Hematopoietic multipotent progenitor cell treated with erythropoietin and hydrocortisone succinate and interleukin-3 and kit ligand, for 8 days (in vitro differentiated cells): Measurements from ENCODE around the gene NSMF.

ENCODE experiments used
- DNase-seq: peaks from one replicate; pipeline ENCODE4 v3.0.0-alpha.2; 2015

Gene NSMF

GRCh38 chr9:137491735-137492432 lies 32.8 kb upstream of the NSMF start:
- no peak for DNase-seq

- DNase-seq: no peak
Measured at GRCh38 chr9:137490532-137491186, 31.5 kb upstream of the NSMF start.

GRCh38 chr9:137488906-137489305 lies 29.8 kb upstream of the NSMF start:
- DNase-seq: no peak

GRCh38 chr9:137488327-137488653 lies 29.2 kb upstream of the NSMF start:
- no peak for DNase-seq

- no peak for DNase-seq
Measured at GRCh38 chr9:137487454-137488326, 28.6 kb upstream of the NSMF start.

GRCh38 chr9:137486545-137487453 lies 27.7 kb upstream of the NSMF start:
- no peak for DNase-seq

GRCh38 chr9:137486141-137486490 lies 27.0 kb upstream of the NSMF start:
- DNase-seq: no peak

- DNase-seq: no peak
Measured at GRCh38 chr9:137485343-137486140, 26.4 kb upstream of the NSMF start.

DNA sequence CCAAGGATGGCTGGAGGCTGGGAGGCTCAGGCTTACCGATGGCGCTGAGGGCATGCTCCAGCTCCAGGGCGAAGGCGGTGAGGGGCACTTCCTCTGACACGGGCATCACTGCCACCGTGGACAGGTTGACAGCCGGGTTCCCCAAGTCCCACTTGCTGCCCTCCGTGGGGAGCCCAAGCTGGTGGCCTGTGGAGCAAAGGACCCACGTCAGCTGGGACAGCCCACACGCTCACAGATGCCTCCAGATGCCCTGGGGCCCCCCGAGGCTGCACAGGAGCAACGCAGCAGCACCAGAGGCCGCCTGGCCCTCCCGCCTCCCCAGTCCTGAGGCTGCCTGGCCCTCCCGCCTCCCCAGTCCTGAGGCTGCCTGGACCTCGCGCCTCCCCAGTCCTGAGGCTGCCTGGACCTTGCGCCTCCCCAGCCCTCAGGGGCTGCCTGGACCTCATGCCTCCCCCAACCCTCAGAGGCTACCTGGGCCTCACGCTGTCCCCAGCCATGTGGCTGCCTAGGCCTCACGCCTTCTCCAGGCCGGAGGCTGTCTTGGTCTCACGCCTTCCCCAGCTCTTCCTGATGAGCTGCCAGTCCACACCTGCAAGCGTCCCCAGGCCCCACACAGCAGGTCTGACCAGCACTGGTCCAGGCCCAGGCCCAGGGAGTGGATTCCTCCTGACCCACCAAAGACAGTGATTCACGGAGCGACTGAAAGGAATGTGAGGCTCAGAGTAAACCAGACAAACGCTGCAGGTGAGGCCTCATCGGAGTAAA lies 25.6 kb upstream of the NSMF start:
- no peak for DNase-seq

- DNase-seq: peak; percentile 59
Measured at GRCh38 chr9:137482094-137482781, 23.1 kb upstream of the NSMF start.

DNA sequence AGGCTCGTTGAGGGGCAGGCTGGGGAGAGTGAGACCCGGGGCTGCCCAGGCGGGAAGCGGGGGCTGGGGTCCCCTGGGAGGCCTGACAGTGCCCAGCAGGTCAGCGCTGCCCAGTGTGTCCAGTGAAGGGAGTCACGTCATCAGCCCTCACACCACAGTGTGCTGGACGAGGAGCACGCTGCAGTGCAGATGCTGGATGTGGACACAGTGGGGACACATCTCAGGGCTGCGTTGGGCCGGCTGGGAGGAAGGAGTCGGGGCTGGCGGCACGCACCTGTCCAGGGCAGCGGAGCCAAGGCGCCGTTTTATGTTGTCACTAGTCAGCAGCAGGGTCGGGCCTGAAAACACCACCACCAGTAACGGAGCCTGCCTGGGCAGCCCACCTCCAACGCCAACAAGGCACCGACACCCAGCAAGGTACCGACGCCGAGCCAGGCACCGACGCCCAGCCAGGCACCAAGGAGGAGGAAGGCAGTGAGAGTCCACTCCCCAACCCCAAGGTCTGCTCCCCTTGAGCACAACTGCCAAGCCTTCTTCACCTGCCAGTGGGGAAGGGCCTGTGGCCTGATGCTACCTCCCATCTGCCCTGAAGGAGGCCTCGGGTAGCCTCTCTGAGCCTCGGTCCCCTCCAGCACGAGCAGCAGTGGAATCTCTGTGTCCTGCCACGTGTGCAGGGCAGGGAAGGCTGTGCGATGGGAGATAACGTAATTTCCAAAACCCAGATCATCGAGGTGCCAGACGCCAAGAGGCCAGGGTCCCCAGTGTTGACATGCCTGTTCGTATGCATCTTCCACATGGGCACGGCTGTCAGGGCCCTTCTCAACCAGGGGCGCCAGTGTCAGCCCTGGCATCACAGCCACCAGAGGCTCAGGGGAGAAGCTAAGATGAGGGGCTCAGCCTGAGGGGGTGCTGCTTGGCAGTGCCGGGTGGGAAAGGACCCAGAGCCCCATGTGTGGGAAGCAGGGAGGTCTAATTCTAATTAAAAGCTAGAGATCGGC lies 21.9 kb upstream of the NSMF start:
- DNase-seq: no peak

GRCh38 chr9:137479892-137480685 lies 21.0 kb upstream of the NSMF start:
- no peak for DNase-seq

DNA sequence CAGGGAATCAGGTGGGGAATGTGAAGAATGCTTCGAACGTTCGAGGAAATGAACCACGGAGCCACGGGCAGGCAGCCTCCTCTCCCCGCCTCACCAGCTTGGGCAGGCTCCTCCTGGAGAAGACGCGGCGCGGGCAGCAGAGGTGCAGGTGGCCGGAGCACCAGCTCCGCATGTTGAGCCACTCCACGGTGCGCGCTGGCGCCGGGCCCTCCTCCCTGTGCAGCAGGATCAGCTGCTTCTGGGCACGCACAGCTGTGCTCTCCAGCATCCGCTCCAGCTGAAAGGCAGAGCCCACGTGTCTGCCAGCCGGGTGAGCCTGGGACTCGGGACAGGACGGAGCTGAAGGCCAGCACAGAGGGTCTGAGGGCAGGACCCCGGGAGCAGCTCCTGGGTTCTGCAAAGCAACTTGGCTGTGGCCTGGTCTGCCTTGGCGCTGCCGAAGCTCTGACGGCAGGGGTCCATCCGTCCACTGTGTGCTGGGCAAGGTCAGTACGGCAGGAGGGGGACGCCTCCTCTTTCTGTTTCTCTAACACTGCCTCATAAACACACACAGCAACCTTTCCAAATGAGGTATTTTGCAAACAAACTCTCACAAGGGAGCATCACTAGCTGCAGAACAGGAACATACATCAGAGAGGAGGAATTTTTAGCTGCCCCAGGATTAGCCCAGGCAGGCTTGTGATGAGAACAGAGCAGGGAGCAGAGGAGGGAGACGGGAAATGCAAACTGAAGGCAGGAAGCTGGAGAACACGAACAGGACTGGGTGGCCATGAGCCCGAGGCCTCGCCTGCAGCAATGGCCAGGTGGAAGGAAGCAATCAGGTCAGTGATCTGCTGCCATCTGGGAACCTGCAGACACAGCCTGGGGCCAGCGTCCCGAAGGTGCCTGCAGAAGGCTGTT lies 20.1 kb upstream of the NSMF start:
- DNase-seq: no peak

- no peak for DNase-seq
Measured at GRCh38 chr9:137478613-137478961, 19.5 kb upstream of the NSMF start.

DNA sequence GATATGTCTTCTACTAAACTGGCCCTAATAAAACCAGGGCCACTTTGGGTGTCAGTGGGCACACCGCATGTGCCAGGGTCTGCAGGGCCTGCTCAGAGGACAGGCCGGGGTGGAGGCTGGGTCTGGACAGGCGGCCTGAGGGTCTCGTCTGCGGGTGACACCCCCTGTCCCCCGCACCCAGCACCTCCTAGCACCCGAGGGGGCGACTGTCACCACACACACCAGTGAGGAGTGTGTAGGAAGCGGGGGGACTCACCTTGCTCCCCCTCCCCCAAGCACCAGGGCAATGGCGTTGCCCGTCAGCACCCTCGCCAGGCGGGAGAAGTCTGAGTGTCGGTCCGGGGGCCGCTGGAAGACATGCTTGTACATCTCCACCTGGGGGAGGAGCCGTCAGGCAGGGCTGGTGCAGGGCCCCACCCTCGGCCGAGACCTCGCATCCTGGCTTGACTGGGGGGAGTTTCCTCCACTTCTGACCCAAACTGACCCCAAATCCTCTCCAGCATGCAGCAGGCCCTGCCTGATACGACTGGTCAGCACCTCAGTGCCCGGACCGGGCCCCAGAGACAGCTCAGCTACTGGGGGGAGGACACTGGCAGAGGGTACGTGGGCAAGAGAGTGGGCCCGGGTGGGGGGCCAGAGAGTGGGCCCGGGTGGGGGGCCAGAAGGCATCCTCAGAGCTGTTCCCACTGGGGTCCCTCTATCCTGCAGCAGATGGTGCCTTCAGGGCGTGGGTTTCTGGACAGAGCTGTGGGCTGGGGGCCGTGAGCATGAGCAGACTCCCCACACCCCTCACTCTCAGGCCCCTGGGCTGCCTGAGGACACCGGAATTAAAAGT lies 18.9 kb upstream of the NSMF start:
- DNase-seq: no peak

DNA sequence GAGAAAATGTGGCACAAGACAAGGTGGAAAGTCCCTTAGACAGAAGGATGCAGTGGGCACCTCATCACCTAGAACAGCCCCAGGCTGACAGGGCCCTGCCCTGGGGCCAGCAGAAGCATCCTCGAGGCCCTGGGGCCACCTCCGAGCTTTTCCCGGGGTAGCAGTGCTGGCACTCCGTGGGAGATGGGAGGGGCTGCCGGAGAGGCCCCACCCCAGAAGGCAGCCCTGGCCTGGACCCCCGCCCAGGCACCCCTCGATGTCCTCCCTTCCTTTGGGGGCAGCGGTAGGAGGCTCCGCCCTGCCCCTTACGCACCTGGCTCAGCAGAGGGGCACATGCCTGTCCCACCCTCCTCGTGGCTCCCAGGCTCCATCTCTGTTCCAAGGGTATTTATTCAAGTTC lies 17.7 kb upstream of the NSMF start:
- no peak for DNase-seq

DNA sequence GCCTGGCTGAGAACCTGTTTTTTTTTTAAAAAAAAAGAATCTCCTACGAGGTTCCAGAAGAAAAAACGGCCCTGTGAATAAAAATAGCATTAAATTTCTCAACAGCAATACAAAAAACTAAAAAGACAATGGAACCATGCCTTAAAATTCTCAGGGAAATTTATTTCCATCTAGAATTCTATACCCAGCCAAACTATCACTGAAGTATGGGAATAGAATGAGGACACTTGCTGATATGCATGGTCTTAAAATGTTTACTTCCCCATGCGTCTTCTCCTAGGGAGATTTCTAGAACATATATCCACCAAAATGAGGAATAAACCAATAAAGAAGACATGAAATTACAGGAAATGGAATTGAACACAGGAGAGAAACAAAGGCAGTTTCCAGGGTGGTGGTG lies 16.5 kb upstream of the NSMF start:
- no peak for DNase-seq
